ENCODE measurements around the gene GGT5.

DNA sequence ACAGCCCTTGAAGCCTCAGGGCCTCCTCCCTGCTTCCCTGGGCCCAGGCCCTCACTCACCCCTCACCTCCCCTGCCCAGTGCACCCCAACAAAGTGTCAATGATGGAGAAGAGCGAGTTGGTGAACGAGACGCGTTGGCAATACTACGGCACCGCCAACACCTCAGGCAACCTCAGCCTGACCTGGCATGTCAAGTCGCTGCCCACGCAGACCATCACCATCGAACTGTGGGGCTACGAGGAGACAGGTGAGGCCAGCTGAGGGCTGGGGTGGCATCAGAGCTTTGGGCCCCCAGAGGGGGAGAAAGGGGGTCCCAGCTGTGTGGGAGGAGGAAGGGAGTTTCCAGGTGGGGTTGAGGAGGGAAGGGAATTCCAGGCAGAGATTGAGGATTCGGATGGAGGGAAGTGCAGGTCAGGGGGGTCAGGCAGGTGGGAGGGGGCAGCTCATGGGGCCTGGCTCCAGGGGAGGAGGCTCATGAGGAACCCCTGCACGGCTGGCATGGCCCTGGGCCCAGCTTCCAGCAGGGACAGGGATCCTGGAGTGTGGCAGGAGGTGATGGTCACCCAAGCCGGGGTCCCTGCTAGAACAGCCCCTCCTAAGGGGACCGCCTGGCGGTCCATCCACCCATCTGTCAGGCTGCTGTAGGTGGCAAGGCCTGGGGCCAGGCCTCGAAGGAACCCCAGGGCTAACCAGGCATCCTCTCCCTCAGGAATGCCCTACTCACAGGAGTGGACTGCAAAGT lies 60.7 kb downstream of the GGT5 start:
- TF ChIP-seq, protein P1, sequence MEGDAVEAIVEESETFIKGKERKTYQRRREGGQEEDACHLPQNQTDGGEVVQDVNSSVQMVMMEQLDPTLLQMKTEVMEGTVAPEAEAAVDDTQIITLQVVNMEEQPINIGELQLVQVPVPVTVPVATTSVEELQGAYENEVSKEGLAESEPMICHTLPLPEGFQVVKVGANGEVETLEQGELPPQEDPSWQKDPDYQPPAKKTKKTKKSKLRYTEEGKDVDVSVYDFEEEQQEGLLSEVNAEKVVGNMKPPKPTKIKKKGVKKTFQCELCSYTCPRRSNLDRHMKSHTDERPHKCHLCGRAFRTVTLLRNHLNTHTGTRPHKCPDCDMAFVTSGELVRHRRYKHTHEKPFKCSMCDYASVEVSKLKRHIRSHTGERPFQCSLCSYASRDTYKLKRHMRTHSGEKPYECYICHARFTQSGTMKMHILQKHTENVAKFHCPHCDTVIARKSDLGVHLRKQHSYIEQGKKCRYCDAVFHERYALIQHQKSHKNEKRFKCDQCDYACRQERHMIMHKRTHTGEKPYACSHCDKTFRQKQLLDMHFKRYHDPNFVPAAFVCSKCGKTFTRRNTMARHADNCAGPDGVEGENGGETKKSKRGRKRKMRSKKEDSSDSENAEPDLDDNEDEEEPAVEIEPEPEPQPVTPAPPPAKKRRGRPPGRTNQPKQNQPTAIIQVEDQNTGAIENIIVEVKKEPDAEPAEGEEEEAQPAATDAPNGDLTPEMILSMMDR (IDR thresholded peaks at IDR 0.05), result no peak
- no peak for TF ChIP-seq POLR2A (IDR thresholded peaks at IDR 0.05)

All from tibial nerve (tissue), 3 donors.